Sciatic nerve (tissue), 2 donors: ENCODE measurements around the gene NEK3. TPM values are rescaled to one million over a fixed set of nuclear protein-coding genes. Genes with fewer than 3 reads are reported as not detected.
"Not testable (repeated sequence)": the region's sequence is repeated elsewhere in the genome, so short reads cannot be mapped to it uniquely, and the experiment has no call there.

Experiments
- ATAC-seq: fragments of 200-7000 bp; cut with Tn5 transposase; one replicate; pipeline ENCODE4 v1.9.1; 2020; ENCODE audit warnings: mild to moderate bottlenecking, moderate library complexity
- DNase-seq: peaks from one replicate; pipeline ENCODE4 v3.0.0-alpha.2; 2020; ENCODE audit warnings: low spot score
- intact Hi-C: fragments of 100-400 bp; cut with DNase I; formaldehyde crosslinking; loops from one replicate; pipeline ENCODE4 v1.14.2; 2022
- total RNA-seq: library from RNA; stranded (reverse); fragmentation: NEBNext Ultra II Directional; extraction: Animal tissue kit (Norgen Biotek cat#: 25700); gene quantifications from one replicate; pipeline ENCODE4 v1.2.1, GENCODE V29; 2021
- donor health status: DM: no; HTN: no; CAD: no.
- donor health status: DM: no; HTN: no; CAD: no.

The NEK3 gene
- total RNA-seq, 1 donor from 2014 or later, result 28.2 TPM

- intact Hi-C loops, DNase-seq: not testable (repeated sequence)
- ATAC-seq, result peak; percentile 49
Measured at GRCh38 chr13:52171686-52172085, 12.3 kb upstream of the NEK3 start.

DNA sequence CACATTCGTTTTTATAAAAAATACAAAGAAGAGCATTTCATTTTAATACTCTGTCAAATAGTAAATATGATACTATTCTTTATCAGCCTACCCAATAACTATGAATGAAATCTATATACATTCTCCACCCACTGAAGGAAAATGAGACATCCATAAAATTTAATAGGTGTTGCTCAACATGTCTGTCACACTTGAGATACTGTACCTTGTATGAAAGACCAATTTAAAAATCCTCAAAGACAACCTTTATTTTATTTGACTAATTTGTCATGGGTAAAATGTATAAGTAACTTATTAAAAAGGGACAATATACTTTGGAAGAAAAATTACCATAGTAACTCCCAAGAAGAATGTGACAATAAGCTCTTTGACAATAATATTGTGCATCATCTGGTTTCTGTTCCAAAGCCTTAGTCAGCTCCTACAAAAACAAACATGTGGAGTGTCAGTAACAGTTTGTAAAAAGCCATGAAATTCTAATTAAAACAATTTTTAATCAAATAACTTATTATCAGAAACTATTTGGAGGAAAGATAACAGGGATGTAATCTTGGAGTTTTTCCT lies 11.5 kb upstream of the NEK3 start:
- intact Hi-C loops, ATAC-seq, DNase-seq: not testable (repeated sequence)

GRCh38 chr13:52169839-52170238 lies 10.4 kb upstream of the NEK3 start:
- intact Hi-C loops, result no loop called here
- no peak for ATAC-seq
- no peak for DNase-seq

GRCh38 chr13:52165411-52165810 lies 6.0 kb upstream of the NEK3 start:
- DNase-seq (no peak), ATAC-seq (no peak)
- intact Hi-C loops, result no loop called here

DNA sequence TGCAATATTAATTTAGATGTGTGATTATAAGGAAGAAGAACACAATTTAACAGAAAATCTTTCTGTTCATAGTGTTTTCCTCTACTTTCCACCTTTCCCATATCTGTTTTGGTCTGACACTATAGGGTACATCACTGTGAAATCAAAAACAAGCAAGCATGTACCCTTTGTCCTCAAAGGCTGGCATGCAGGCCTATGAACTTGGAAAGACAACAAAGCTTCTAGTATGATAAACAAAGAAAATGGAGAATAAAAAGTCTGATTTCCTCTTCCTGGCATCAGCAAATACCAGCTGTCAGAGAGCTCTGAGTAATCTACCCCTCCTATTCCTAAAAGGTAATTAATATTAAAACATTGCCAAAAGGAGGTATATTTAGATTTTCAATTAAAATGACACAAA lies 5.6 kb upstream of the NEK3 start:
- no peak for DNase-seq
- intact Hi-C loops, result no loop called here
- ATAC-seq, result no peak

DNA sequence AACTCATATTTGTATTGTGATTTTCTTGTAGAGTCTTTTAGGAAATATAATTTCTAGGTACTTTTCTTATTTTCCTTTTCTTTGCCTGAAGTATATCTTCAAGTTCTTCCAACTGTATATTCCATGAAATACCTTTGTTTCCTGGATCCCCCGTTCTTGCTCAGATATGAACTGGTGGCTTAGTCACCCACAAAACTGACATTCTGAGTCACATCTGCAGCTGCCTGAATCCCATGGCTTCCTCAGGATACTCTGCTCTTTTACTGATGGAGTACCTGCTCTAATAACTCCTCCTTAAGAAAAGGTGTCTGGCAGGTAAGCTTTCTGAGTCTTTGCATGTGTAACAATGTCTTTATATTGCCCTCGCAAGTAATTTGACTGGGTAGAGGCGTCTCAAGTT lies 4.5 kb upstream of the NEK3 start:
- DNase-seq, ATAC-seq, intact Hi-C loops: not testable (repeated sequence)

DNA sequence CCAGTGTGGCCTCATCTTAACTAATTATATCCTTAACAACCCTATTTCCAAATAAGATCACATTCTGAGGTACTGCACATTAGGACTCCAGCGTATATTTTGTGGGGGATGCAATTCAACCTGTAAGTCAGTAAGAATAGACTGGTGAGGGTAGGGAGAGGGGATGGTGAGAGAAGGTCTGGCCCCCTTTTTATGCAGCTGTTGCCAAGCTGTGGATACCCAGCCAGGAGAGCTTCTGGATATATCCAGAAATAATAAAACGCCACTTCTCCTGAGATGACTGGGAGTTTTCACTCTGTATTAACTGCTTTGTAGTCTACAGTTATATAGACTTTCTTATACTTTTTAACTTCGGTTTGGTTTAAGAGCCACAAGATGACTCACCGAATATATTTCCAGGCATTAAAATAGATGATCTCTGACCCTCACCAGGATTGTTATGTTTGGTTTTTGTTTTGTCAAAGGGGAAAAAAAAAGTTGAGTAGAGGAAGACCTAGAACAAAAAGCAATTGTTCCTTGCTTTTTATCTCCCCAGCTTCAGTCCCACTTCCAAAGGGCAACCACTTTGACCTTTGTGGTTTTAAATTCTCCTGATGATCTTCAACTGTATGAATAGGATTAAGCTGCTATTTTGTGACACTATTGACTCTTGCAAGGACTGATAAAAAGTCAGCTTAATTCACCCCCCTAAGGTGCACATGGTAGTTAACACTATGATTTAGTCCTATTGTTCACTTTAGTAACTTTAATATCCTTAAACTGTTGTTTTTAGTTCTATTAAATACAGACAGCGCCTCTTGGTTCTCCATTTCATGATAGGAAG lies 3.1 kb upstream of the NEK3 start:
- peak; percentile 38 for ATAC-seq
- intact Hi-C loops, result no loop called here
- DNase-seq, result no peak

- intact Hi-C loops, result no loop called here
- DNase-seq (no peak), ATAC-seq (no peak)
Measured at GRCh38 chr13:52161181-52161646, 1.8 kb upstream of the NEK3 start.

DNA sequence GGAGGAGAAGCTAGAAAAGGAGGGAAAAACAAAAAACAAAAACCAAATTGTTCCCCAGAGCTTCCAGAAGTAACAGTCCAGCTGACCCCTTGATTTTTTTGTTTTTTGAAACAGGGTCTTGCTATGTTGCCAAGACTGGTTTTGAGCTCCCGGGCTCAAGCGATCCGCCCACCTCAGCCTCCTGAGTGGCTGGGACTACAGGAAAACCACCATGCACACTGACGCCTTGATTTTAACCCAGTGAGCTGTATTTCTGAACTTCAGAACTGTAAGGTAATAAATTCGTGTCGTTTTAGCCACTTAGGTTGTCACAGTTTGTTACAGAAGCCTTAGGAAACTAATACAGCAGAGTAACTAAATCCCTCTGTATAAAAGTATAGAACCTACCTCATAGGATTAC lies 1.1 kb upstream of the NEK3 start:
- no peak for DNase-seq
- intact Hi-C loops, result no loop called here
- ATAC-seq, result no peak

- no peak for ATAC-seq
- DNase-seq, result no peak
- intact Hi-C loops, result no loop called here
Measured at GRCh38 chr13:52160053-52160452, 656 bp upstream of the NEK3 start.

DNA sequence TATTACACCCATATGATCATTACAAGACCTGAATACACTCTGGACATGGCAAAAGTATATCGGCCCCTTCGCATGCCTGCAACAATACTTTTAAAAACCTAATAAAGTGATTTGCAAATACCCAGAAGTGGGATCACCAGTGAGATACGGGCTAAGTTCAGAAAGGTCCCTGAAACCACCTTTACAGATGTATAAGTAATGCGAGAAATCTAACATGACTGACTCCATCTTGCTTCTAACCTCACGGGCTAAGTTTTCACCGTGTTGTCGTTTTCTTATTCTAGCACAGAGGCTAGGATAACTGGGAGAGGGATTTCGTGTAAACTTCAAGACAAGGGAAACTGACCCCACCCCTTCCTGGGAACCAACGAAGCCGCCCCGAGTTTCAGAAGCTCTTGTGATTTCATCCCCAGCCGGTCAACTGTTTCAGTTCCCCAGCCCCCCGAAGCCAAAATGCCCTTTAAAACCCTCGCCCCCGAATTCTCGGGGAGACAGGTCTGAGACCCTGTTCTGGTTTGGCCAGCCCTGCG lies 703 bp downstream of the NEK3 start:
- intact Hi-C loops, result no loop called here
- ATAC-seq (peak; percentile 60), DNase-seq (peak; percentile 63)

GRCh38 chr13:52156724-52157261 lies 2.6 kb downstream of the NEK3 start:
- DNase-seq (no peak), ATAC-seq (no peak)
- intact Hi-C loops, result no loop called here

DNA sequence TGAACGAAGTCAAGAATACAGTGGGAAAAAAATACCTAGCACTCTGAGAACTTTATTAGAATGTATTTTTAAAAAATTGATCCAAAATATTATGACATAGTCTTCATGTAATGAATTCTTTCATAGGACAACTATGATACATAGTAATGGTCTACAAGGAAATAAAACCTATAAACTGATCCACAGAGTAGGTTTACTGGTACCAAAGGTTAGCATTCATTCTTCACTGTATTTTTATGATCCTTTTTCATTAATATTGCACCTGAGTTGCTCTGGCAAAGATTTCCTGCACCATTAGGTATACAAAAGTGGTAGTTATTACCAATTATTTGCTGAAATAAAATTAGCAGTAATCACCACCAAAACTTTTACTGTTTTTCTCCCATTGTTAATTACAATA lies 4.2 kb downstream of the NEK3 start:
- ATAC-seq, result no peak
- intact Hi-C loops, result no loop called here
- DNase-seq, result no peak

GRCh38 chr13:52147225-52147624 lies 12.2 kb downstream of the NEK3 start:
- ATAC-seq, result no peak
- intact Hi-C loops, result no loop called here
- DNase-seq, result no peak

DNA sequence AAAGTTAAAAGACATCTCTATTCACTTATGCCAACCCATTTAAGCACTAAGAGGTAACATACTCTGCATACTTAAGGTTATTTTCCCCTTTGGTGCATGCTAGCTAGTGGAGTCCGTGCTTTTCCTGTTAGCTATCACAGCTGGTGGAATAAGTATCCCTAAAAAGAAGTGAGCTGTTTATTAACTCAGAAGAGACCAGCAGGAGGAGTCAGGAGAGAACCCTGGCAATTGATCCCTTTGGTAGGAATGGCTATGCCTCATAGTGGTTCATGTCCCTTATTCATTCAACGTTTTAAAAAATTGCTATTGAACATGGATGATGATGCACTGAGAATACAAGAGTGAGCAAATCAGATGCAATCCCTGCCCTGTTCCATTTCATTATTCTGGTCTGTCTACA lies 18.1 kb downstream of the NEK3 start:
- DNase-seq, result no peak
- no peak for ATAC-seq
- intact Hi-C loops, result no loop called here

- ATAC-seq, result no peak
- intact Hi-C loops, result no loop called here
- DNase-seq, result no peak
Measured at GRCh38 chr13:52137489-52137888, 21.9 kb downstream of the NEK3 start.

DNA sequence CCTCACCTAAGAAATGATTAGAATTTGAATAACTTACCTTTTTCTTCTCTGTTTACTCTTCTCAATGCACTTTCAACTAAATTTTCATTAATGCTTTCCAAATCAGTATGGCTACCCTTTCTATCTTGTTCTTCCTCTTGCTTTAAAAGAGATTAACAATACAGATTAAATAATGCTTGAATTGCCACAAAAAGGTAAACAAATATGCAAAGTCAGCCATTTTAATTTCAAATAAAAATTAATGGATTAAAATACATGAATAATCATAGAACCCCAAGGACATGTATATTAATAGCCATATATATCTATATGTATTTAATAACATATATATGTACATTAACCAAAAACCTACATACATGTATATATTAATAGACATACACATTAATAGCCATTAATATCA lies 22.6 kb downstream of the NEK3 start:
- DNase-seq (no peak), ATAC-seq (no peak)
- intact Hi-C loops, result no loop called here

DNA sequence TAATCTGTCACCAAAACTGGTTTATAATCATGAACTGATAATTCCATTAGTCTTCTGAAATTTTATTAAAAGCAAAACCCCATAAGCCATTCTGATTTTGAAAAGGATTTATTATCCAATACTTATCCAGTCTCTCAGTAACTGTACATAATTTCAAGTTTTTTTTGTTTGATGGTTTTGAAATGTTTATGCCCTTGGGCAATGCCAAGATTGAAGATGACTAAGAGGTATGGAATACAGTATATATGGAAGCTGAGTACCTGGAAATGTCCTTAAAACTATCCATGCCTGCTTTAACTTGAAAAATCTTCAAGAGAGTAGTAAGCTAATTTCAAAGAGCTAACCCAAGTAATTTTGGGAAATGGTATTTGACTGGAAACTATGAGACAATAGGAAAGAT lies 28.8 kb downstream of the NEK3 start:
- DNase-seq, result no peak
- intact Hi-C loops, result no loop called here
- no peak for ATAC-seq

GRCh38 chr13:52128714-52129700 lies 30.4 kb downstream of the NEK3 start, which contains the start of gene NEK5:
TSS of gene NEK5 (minus strand) at chr13:52129073. CDS start at chr13:52127482, 1,591 bp downstream.
- peak; percentile 90 for ATAC-seq
- peak; percentile 77 for DNase-seq
- intact Hi-C loops, result loop anchor here (10.0 kb wide), 1 partner anchor 114 kb away; the partner anchor contains the start of genes ALG11 and ATP7B
